ENCODE results near the gene QRFP.

DNA sequence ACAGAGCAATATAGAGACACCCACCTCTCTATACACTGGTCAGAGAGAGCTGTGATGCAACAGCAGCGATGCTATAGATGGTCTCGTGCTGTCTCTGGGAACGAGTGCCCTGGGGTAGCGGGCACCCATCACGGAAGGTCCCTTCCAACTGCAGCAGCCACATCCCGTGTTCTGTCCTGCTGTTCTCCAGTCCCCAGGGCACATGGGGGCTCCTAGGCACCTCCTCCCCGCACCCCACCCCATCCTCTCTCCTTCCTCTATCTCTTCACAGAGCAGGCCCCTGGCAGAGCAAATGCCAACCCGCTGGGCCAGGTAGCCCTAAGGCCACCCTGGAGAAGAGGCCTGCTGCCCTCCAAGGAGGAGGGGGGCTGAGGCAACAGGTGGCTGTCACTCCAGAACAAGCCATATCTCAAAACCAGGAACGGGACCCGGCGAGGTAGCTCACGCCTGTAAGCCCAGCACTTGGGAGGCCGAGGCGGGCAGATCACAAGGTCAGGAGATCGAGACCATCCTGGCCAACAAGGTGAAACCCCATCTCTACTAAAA, 34.3 kb upstream of the QRFP start:
- TF ChIP-seq, protein P1, sequence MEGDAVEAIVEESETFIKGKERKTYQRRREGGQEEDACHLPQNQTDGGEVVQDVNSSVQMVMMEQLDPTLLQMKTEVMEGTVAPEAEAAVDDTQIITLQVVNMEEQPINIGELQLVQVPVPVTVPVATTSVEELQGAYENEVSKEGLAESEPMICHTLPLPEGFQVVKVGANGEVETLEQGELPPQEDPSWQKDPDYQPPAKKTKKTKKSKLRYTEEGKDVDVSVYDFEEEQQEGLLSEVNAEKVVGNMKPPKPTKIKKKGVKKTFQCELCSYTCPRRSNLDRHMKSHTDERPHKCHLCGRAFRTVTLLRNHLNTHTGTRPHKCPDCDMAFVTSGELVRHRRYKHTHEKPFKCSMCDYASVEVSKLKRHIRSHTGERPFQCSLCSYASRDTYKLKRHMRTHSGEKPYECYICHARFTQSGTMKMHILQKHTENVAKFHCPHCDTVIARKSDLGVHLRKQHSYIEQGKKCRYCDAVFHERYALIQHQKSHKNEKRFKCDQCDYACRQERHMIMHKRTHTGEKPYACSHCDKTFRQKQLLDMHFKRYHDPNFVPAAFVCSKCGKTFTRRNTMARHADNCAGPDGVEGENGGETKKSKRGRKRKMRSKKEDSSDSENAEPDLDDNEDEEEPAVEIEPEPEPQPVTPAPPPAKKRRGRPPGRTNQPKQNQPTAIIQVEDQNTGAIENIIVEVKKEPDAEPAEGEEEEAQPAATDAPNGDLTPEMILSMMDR (conservative IDR thresholded peaks at IDR 0.05 in 1 of 2, IDR thresholded peaks at IDR 0.05 in 1 of 2; ENCODE audit: low read depth in 1 of 2, low read length in 2 of 2): no peak
- TF ChIP-seq EZH2 (IDR thresholded peaks at IDR 0.05; ENCODE audit: low read length, missing control alignments): no peak

Measured in fibroblast of lung (primary cell).